Measurements from ENCODE around the gene HDAC11.
"Not testable (repeated sequence)": the region's sequence is repeated elsewhere in the genome, so short reads cannot be mapped to it uniquely, and the experiment has no call there.

The HDAC11 gene

GRCh38 chr3:13470894-13471574 is 9.1 kb upstream of the HDAC11 start:
- DNase-seq, result no peak

DNA sequence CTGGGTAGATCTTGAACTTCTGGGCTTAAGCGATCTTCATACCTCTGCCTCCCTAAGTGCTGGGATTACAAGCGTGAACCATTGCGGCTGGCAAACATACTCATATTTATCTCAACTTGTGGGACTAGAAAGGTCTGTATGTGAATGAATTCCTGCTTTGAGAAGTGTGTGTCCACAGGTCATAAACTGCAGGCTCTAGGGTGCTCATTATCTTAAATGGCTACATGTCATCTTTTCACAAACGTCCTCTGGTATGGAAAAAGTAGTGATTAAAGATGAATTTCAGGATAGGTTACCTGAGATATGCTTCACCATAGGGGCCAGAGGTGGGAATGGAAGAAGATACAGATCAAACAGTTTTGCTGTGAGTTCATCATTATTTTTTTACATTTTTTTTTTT is 7.8 kb upstream of the HDAC11 start:
- DNase-seq, result no peak

DNA sequence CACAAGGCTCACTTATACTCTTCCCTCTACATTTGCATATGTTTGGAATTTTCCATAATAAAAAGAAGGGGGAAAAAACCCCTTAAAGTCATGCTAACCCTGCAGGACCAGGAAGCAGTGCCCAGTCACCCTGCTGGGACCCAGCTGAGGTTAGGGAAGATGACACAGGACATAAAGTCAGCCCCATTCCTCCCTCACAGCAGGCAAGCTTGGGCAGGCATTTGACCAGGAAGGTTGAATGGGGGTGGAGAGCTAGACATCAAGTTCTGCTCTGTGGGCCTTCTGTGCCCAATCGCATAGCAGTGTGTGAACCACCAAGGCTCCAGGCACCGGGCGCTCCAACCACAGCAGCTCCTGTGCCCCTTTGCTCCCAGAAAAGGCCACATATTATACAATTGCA is 7.1 kb upstream of the HDAC11 start:
- no peak for DNase-seq

- no peak for DNase-seq
Measured at GRCh38 chr3:13474021-13474420, 6.1 kb upstream of the HDAC11 start.

DNA sequence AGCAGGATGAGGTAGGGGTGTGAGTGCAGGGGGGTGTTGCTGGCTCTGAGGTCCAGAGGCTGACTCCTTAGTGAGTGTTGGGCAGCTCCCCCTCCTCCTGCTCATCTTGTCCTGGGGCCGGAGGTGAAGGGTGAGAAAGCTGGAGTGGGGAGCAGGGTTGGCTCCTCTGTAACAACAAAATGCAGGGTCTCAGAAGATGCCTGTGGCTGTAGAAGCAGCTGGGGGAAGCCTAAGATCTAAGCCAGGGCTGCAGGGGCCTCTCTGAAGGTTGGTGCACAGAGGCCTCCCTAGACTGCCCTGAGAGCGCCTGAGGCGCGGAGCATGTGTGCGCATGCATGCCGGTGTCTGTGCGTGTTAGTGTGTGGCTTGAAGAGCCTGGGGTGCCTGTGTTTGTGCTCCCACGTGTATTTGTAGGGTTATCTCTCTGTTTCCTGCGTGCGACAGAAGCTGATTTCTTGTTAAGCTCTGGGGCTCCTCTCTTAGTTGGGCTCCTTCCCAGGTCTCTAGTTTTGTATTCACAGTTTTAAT is 5.3 kb upstream of the HDAC11 start:
- no peak for DNase-seq

DNA sequence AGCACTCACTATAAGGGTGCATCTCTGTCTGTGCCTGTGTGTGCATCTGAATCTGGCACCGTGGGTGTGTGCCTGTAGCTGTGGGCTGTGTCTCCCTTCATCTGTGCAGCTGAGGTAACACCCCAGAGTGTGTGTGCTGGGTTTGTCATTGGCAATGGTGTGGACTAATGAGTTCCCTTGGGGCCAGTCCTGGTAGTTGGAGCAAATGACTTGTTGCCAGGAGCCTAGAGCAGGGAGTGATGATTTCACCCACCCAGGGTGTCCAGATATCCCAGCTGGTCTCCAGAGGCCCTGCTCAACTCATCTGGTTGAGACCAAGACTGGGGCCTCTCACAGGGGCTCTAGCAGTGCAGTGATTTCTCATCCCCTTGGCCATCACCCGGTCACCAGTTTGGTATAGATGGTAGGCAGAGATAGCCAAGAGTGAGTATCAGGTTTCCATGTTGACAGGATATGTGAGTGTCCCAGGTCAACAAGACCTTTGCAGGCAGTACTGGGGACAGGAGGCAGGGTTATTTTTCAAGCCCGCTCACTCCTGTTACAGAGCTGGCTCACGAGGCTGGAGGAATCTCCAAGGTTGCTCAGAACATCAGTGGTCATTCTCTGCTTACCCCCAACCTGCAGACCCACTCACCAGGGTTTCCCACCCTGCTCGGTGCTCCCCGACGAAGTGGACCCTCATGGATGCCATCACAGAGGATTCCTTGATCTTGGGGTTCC is 4.1 kb upstream of the HDAC11 start:
- no peak for DNase-seq

DNA sequence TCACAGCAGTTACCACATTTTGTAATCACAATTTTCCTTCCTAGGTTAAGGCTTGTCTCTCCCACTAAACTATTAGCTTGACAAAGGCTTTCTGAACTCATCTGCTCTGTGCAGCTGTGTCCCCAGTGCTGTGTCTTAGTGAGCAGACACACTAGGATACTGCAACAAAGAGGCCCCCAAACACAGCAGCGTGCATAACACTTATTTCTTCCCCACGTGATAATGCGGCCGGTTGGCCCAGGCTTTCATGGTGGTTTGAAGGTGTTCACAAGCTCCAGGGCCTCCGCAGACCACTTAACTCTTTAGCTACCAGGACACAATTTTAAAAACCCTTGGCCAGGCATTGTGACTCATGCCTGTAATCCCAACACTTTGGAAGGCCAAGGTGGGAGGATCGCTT is 2.2 kb upstream of the HDAC11 start:
- no peak for DNase-seq

- DNase-seq, result peak; percentile 23
Measured at GRCh38 chr3:13479332-13479581, 849 bp upstream of the HDAC11 start.

DNA sequence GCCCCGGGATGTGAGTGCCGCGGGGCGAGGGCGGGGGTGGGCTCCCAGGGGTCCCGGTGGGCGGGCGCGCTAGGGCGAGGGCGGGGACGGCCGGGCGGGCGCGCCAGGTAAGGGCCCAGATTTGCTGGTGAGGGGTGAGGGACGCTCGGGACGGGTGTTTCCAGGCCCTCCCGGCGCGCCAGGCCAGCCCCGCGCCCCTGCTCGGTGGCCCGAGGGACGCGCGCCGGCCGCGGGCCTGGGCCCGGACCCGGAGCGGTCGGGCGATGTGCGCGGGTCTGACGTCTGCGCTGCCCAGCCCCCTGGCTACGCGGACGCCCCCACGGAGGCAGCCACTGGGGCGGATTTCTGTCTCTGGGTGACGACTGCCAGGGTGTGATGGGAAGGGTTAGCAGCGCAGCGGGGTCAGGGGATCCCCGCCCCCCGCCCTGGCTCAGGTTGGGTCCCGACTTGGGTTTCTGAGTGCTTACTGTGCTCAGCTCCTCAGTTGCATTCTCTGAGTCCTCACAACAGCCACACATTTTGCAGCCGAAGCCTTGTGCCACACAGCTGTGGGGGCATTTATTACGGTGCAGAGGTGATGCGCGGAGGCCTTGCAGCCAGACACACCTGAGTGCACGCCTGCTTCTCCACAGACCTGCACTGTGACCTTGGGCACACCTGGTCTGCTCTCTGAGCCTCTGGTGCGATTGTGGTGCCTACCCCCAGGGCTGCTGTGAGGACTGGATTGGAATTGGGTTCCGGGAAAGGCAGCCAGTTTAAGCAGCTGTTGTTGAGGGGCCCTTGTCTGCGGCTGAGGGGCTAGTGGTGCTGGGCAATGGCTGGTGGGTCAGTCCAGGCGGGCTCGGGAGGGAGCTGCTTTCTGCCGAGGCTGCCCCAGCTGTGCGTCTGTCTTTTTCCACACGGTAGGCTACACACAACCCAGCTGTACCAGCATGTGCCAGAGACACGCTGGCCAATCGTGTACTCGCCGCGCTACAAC is 523 bp downstream of the HDAC11 start:
- DNase-seq, result no peak

- DNase-seq, result no peak
Measured at GRCh38 chr3:13482106-13482690, 2.1 kb downstream of the HDAC11 start.

GRCh38 chr3:13483286-13483685 is 3.2 kb downstream of the HDAC11 start:
- DNase-seq, result no peak

DNA sequence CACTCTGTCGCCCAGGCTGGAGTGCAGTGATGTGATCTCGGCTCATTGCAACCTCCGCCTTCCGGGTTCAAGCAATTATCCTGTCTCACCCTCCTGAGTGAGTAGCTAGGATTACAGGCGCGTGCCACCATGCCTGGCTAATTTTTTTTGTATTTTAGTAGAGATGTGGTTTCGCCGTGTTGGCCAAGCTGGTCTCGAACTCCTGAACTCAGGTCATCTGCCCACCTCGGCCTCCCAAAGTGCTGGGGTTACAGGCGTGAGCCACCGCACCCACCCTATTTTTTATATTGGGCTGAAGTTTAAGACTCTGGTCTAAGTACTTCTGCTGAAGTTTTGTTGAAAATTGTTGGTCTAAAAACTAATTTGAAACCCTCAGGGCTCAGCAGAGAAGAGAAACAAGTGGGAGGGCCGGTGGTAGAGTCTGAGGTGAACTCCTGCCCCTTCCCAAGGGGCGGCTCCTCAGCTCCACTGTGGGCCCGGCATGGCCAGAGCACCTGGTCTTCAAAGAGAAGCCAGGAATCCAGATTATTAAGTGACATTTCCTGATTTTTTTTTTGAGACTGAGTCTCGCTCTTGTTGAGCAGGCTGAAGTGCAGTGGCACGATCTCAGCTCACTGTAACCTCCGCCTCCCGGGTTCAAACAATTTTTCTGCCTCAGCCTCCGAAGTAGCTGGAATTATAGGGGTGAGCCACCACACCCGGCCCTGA is 4.0 kb downstream of the HDAC11 start:
- no peak for DNase-seq

- DNase-seq, result peak; percentile 66
Measured at GRCh38 chr3:13484851-13485590, 4.9 kb downstream of the HDAC11 start.

DNA sequence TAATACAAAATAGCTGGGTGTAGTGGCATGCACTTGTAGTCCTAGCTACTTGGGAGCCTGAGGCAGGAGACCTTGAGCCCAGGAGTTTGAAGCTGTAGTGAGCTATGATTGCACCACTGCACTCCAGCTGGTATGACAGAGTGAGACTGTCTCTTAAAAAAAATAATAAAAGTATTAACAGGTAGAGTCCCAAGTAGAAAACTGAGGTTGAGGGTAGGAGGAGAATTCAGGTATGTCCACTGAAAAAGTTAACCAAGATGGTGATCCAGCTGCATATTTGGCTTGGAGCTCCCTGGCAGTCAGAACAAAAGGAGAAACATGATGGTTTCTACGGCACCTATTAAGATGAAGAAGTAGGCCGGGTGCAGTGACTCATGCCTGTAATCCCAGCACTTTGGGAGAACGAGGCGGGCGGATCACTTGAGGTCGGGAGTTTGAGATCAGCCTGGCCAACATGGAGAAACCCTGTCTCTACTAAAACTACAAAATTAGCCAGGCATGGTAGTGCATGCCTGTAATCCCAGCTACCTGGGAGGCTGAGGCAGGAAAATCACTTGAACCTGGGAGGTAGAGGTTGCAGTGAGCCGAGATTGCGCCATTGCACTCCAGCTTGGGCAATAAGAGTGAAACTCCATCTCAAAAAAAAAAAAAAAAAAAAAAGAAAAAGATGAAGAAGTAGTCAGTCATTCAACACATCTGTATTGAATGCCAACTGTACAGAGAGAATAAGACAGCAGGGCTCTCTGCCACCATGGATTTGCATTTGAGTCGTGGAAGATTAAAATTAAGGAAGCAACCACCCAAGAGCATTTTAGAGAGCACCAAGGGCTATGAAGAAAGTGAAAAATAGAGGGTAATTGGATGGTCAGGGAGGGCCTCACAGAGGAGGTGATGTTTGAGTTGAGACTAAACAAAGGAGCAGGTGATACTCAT is 5.8 kb downstream of the HDAC11 start:
- DNase-seq, result not testable (repeated sequence)

DNA sequence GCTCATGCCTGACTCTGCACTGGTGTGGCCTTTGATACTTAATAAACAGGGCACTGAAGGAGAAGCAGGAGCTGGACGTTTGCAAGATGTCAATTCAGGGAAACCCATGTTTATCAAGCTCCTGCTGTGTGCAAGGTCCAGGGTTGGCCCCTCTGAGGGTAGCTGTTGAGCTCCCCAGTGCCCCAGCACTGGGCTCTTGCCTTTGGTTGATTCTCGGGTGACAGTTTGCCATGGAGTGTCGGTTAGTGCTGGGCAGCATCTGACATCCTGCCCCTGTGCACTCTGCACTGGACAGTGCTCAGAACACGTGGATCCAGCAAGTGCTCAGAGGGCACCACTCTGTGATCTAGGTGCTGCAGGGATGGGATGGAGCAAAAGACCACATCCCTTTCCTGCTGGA is 7.3 kb downstream of the HDAC11 start:
- no peak for DNase-seq

DNA sequence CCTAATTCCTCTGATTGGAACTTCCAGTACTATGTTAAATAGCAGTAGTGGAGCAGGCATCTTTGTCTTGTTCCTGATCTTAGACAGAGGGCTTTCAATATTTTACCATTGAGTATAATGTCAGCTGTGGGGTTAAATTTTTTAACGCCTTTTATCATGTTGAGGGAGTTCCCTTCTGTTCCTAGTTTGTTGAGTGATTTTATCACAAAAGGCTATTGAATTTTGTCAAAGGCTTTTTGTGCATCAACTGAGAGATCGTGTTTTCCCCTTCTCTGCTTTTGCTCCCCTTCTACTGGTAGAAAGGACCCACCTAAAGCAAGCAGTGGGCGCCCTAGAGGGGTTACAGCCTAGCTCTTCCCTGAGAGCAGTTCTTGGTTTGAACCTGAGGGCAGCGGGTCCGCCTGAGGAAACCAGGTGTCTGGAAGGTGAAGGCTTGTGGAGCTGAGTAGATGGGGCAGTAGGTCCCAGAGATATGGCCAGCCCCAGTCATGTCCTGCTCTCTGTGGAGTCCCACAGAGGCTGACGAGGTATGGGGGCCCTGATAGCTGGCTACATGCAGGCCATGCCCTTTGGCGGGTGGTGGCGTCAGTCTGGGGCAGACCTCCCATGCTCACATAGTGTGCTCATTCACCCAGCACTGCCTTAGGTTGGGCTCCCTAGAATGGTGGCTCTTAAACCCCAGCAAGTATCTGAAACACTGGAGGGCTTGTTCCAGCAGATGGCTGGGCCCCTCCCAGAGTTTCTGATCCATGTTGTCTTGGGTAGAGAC is 11.3 kb downstream of the HDAC11 start:
- no peak for DNase-seq

GRCh38 chr3:13492048-13492447 is 11.9 kb downstream of the HDAC11 start:
- no peak for DNase-seq

- no peak for DNase-seq
Measured at GRCh38 chr3:13492976-13493866, 13.1 kb downstream of the HDAC11 start.
